ENCODE results near the gene SCIN.
"Not testable (repeated sequence)": the region's sequence is repeated elsewhere in the genome, so short reads cannot be mapped to it uniquely, and the experiment has no call there.

SCIN gene

GRCh38 chr7:12570534-12571461, at the start of gene SCIN:
Gene SCIN, plus strand, starts transcription at chr7:12570720. Its CDS starts 67 bp downstream, at chr7:12570787.
- peak; percentile 20 for DNase-seq

- DNase-seq = no peak
Measured at GRCh38 chr7:12524794-12525386, 45.6 kb upstream of the SCIN start.

GRCh38 chr7:12526693-12527092, 43.8 kb upstream of the SCIN start:
- not testable (repeated sequence) for DNase-seq

GRCh38 chr7:12527670-12528069, 42.9 kb upstream of the SCIN start:
- DNase-seq = not testable (repeated sequence)

GRCh38 chr7:12529971-12530710, 40.4 kb upstream of the SCIN start:
- no peak for DNase-seq

GRCh38 chr7:12531784-12532183, 38.7 kb upstream of the SCIN start:
- no peak for DNase-seq

GRCh38 chr7:12534046-12534445, 36.5 kb upstream of the SCIN start:
- no peak for DNase-seq

GRCh38 chr7:12539681-12540080, 30.8 kb upstream of the SCIN start:
- no peak for DNase-seq

GRCh38 chr7:12540850-12541249, 29.7 kb upstream of the SCIN start:
- DNase-seq = no peak

- no peak for DNase-seq
Measured at GRCh38 chr7:12543586-12543985, 26.9 kb upstream of the SCIN start.

- DNase-seq = no peak
Measured at GRCh38 chr7:12549106-12549505, 21.4 kb upstream of the SCIN start.

GRCh38 chr7:12550956-12551355, 19.6 kb upstream of the SCIN start:
- DNase-seq = no peak

- no peak for DNase-seq
Measured at GRCh38 chr7:12552876-12553275, 17.6 kb upstream of the SCIN start.

GRCh38 chr7:12553416-12553815, 17.1 kb upstream of the SCIN start:
- DNase-seq = no peak

GRCh38 chr7:12554351-12554750, 16.2 kb upstream of the SCIN start:
- DNase-seq = no peak

- no peak for DNase-seq
Measured at GRCh38 chr7:12554872-12555271, 15.6 kb upstream of the SCIN start.

- not testable (repeated sequence) for DNase-seq
Measured at GRCh38 chr7:12555695-12556094, 14.8 kb upstream of the SCIN start.

- not testable (repeated sequence) for DNase-seq
Measured at GRCh38 chr7:12556139-12556792, 14.3 kb upstream of the SCIN start.

GRCh38 chr7:12557282-12557681, 13.2 kb upstream of the SCIN start:
- DNase-seq = no peak

GRCh38 chr7:12564996-12565764, 5.3 kb upstream of the SCIN start:
- DNase-seq = no peak

GRCh38 chr7:12565873-12566272, 4.6 kb upstream of the SCIN start:
- DNase-seq = no peak

- DNase-seq = no peak
Measured at GRCh38 chr7:12567015-12567414, 3.5 kb upstream of the SCIN start.

Data from 8988T (cell line).